ENCODE data around the gene FBXO4.

- TF ChIP-seq POLR2A (IDR thresholded peaks at IDR 0.05) = no peak
- TF ChIP-seq, protein P1, sequence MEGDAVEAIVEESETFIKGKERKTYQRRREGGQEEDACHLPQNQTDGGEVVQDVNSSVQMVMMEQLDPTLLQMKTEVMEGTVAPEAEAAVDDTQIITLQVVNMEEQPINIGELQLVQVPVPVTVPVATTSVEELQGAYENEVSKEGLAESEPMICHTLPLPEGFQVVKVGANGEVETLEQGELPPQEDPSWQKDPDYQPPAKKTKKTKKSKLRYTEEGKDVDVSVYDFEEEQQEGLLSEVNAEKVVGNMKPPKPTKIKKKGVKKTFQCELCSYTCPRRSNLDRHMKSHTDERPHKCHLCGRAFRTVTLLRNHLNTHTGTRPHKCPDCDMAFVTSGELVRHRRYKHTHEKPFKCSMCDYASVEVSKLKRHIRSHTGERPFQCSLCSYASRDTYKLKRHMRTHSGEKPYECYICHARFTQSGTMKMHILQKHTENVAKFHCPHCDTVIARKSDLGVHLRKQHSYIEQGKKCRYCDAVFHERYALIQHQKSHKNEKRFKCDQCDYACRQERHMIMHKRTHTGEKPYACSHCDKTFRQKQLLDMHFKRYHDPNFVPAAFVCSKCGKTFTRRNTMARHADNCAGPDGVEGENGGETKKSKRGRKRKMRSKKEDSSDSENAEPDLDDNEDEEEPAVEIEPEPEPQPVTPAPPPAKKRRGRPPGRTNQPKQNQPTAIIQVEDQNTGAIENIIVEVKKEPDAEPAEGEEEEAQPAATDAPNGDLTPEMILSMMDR (IDR thresholded peaks at IDR 0.05) = no peak
Measured at GRCh38 chr5:41967401-41967800, 42.3 kb downstream of the FBXO4 start.
